ENCODE data around the gene COL7A1.

Gene COL7A1

GRCh38 chr3:48621461-48621869, 26.3 kb upstream of the COL7A1 start, which contains the start of gene TMEM89:
Gene TMEM89, minus strand, starts transcription at chr3:48621769. Its CDS starts 13 bp downstream, at chr3:48621756.
- no peak within 1 kb of the TSS for H3K4me3 ChIP-seq (replicated peaks; ENCODE audit: low read depth, low read length)
- no peak for DNase-seq (ENCODE audit: extremely low read depth, low read depth)
- no peak for TF ChIP-seq CTCF (IDR thresholded peaks at IDR 0.05; ENCODE audit: low read depth, low read length, missing control alignments)

- no peak for TF ChIP-seq CTCF (IDR thresholded peaks at IDR 0.05; ENCODE audit: low read depth, low read length, missing control alignments)
- no peak for DNase-seq (ENCODE audit: extremely low read depth, low read depth)
- no peak overlapping the region for H3K4me3 ChIP-seq (replicated peaks; ENCODE audit: low read depth, low read length)
These were observed 24.7 kb upstream of the COL7A1 start for GRCh38 chr3:48619541-48620524.

- no peak overlapping the region for H3K4me3 ChIP-seq (replicated peaks; ENCODE audit: low read depth, low read length)
- no peak for DNase-seq (ENCODE audit: extremely low read depth, low read depth)
- TF ChIP-seq CTCF (IDR thresholded peaks at IDR 0.05; ENCODE audit: low read depth, low read length, missing control alignments): no peak
These were observed 22.4 kb upstream of the COL7A1 start for GRCh38 chr3:48617559-48617958.

- TF ChIP-seq CTCF (IDR thresholded peaks at IDR 0.05; ENCODE audit: low read depth, low read length, missing control alignments): no peak
- no peak for DNase-seq (ENCODE audit: extremely low read depth, low read depth)
- H3K4me3 ChIP-seq (replicated peaks; ENCODE audit: low read depth, low read length): no peak overlapping the region
These were observed 18.9 kb upstream of the COL7A1 start for GRCh38 chr3:48614044-48614443.

- no peak for DNase-seq (ENCODE audit: extremely low read depth, low read depth)
- no peak for TF ChIP-seq CTCF (IDR thresholded peaks at IDR 0.05; ENCODE audit: low read depth, low read length, missing control alignments)
- no peak overlapping the region for H3K4me3 ChIP-seq (replicated peaks; ENCODE audit: low read depth, low read length)
These were observed 17.2 kb upstream of the COL7A1 start for GRCh38 chr3:48612309-48612708.

- peak within 1 kb of the TSS; percentile 97 for H3K4me3 ChIP-seq (replicated peaks; ENCODE audit: low read depth, low read length)
- peak; percentile 67 for DNase-seq (ENCODE audit: extremely low read depth, low read depth)
- peak; percentile 56 for TF ChIP-seq CTCF (IDR thresholded peaks at IDR 0.05; ENCODE audit: low read depth, low read length, missing control alignments)
These were observed 14.2 kb upstream of the COL7A1 start, which contains the start of gene UQCRC1 for GRCh38 chr3:48609088-48610005. Gene UQCRC1, minus strand, starts transcription at chr3:48609646. Its CDS starts 26 bp downstream, at chr3:48609620.

Measured in HFF-Myc (cell line).